Measurements from ENCODE around the gene PABPN1L. TPM values are rescaled to one million over a fixed set of nuclear protein-coding genes. Genes with fewer than 3 reads are reported as not detected.

Gene PABPN1L
- total and polyA plus RNA-seq, 3 donors from 2014 or later: 0.34 to 0.93 TPM; not detected in 1

DNA sequence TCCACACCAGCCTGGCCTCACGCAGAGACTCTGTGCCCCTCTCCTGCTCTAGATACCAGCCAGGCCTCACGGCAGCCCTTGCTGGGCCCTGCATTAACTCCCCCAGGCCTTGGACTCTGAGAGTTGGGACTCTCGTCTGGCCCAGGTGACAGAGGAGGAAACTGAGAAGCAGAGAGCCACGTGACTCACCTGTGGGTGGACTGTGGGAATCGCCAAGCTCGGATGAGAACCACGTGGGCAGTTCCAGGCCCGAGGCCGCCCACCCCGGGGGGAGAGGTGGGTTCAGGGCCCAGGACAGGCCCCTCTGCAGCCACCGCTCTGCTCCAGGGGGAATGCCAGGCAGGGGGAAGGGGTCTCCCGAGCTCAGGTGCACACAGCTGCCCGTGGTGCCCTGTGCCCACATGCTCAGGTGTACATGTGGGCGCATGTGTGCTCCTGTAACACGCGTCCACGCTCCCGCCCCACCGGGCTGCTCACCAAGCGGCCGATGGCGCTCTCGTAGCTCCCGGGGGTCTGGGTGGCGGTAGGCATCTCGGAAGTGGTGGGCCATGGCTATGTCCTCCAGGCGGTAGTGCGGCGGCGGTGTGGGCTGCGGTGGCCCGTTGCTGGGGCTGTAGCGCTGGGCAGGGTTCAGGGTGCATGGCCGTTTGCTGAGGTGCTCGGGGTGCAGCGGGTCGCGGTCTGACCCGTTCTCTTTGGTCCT, 18.3 kb upstream of the PABPN1L start:
- no peak for DNase-seq
- H3K4me1 ChIP-seq: peaks cover 6% of the 10 kb centered on the region
- TF ChIP-seq, protein P1, sequence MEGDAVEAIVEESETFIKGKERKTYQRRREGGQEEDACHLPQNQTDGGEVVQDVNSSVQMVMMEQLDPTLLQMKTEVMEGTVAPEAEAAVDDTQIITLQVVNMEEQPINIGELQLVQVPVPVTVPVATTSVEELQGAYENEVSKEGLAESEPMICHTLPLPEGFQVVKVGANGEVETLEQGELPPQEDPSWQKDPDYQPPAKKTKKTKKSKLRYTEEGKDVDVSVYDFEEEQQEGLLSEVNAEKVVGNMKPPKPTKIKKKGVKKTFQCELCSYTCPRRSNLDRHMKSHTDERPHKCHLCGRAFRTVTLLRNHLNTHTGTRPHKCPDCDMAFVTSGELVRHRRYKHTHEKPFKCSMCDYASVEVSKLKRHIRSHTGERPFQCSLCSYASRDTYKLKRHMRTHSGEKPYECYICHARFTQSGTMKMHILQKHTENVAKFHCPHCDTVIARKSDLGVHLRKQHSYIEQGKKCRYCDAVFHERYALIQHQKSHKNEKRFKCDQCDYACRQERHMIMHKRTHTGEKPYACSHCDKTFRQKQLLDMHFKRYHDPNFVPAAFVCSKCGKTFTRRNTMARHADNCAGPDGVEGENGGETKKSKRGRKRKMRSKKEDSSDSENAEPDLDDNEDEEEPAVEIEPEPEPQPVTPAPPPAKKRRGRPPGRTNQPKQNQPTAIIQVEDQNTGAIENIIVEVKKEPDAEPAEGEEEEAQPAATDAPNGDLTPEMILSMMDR (IDR thresholded peaks at IDR 0.05): no peak
- no peak for TF ChIP-seq POLR2A (IDR thresholded peaks at IDR 0.05)
- H3K9me3 ChIP-seq: no peaks in the 10 kb centered on the region
- intact Hi-C loops (cut with DNase I; ENCODE audit: low total_unique reads): no loop called here
- H3K27me3 ChIP-seq: no peaks in the 10 kb centered on the region
- H3K4me3 ChIP-seq: no peak overlapping the region
- H3K36me3 ChIP-seq (ENCODE audit: low read depth, missing control alignments): no peaks in the 10 kb centered on the region
- no peak overlapping the region for H3K27ac ChIP-seq
- WGBS, 2 donors: 94 to 95% methylated on average over 3 to 39 of the region's 39 CpGs

DNA sequence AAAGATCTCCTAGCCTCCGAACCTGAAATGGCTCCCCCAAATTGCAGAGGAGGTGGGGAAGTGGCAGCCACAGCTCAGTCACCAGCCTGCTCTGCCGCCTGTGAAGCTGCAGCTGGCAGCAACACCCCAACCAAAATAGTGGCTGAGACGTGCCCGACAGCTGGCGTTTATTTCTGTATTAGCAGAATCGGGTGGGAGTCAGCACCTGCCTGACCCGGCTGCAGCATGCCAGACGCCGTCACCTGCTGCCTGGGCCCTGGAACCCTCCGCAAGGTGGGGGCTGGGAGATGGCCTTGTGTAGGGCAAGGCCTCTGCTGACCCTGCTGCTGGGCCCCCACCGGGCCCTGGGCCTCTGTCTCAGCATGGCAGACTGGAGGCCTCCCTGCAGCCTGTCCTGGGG, 17.5 kb upstream of the PABPN1L start:
- intact Hi-C loops (cut with DNase I; ENCODE audit: low total_unique reads): no loop called here
- Histone ChIP-seq H3K4me1 (peaks cover 6% of the 10 kb centered on the region), H3K9me3 (no peaks in the 10 kb centered on the region), H3K27ac (no peak overlapping the region), H3K27me3 (no peaks in the 10 kb centered on the region), H3K4me3 (no peak overlapping the region), H3K36me3 (ENCODE audit: low read depth, missing control alignments) (no peaks in the 10 kb centered on the region)
- TF ChIP-seq, protein P1 (IDR thresholded peaks at IDR 0.05): no peak
- no peak for TF ChIP-seq POLR2A (IDR thresholded peaks at IDR 0.05)
- DNase-seq: no peak
- 79 to 95% methylated on average over 9 to 10 of the region's 11 CpGs for WGBS, 2 donors

DNA sequence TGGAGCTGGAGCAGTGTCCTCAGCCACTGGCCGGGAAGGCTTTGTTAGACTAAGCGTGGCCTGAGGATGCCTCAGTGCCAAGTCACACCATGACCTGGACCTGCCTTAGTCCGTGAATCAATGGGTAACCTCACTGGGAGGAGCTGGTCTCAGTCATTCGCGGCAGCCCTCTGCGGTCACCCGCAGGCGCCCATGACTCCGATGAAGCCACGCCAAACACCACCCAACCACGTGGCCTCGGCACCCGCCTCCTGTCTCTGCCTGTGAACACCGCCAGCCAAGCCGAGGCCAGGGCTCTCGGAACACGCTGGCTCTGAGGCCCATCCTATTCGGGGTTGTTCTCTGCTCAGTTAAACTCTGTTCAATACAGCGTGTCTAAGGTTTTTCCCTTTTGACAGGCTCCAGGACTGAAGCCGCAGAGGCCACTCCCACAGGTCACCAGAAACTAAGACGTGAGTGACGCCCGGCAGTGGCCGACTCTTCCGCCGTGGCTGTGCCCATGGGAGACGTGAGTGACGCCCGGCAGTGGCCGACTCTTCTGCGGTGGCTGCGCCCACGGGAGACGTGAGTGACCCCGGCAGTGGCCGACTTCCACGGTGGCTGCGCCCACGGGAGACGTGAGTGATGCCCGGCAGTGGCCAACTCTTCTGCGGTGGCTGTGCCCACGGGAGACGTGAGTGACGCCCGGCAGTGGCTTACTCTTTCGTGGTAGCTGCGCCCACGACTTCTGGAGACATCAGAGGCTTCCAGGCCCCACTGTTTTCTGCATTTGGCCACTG, 16.8 kb upstream of the PABPN1L start:
- Histone ChIP-seq H3K36me3 (ENCODE audit: low read depth, missing control alignments) (no peaks in the 10 kb centered on the region), H3K27me3 (no peaks in the 10 kb centered on the region), H3K9me3 (no peaks in the 10 kb centered on the region), H3K27ac (no peak overlapping the region), H3K4me1 (peaks cover 6% of the 10 kb centered on the region), H3K4me3 (no peak overlapping the region)
- DNase-seq: no peak
- 91 to 94% methylated on average over 24 to 49 of the region's 49 CpGs for WGBS, 2 donors
- no peak for TF ChIP-seq POLR2A (IDR thresholded peaks at IDR 0.05)
- TF ChIP-seq, protein P1 (IDR thresholded peaks at IDR 0.05): no peak
- intact Hi-C loops (cut with DNase I; ENCODE audit: low total_unique reads): no loop called here

DNA sequence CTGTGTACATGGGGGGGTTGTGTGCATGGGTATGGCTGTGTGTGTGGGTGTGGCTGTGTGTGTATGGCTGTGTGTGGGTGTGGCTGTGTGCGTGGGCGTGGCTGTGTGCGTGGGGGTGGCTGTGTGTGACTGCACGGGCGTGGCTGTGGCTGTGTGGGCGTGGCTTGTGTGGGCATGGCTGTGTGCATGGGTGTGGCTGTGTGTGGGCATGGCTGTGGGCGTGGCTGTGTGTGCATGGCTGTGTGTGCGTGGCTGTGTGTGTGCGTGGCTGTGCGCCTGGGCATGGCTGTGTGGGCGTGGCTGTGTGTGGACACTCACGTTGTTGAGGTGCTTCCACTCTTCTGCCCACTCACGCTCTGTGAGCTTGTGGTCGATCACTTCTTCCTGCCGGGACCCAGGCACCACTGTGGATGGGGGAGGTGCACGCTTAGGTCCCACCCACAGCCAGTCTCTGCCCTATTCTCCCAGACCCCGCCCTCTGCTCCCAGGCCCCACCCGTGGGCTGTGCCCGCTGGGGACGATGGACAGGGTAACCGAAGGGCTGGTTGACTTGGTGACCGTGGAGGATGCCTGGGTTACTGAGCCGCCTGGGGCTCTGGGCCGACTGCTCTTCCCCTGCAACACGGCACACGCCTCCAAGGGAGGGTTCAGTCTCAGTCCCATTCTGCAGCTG, 16.0 kb upstream of the PABPN1L start:
- H3K4me3 ChIP-seq: no peak overlapping the region
- peaks cover 1% of the 10 kb centered on the region for H3K4me1 ChIP-seq
- H3K27ac ChIP-seq: no peak overlapping the region
- TF ChIP-seq POLR2A (IDR thresholded peaks at IDR 0.05): no peak
- TF ChIP-seq, protein P1 (IDR thresholded peaks at IDR 0.05): no peak
- H3K27me3 ChIP-seq: no peaks in the 10 kb centered on the region
- H3K36me3 ChIP-seq (ENCODE audit: low read depth, missing control alignments): no peaks in the 10 kb centered on the region
- H3K9me3 ChIP-seq: no peaks in the 10 kb centered on the region
- WGBS, 2 donors: 90 to 91% methylated on average over 19 to 26 of the region's 26 CpGs
- intact Hi-C loops (cut with DNase I; ENCODE audit: low total_unique reads): no loop called here
- no peak for DNase-seq

Measured in testis (tissue), 3 donors.